MCF 10A (cell line): ENCODE measurements around the gene SMAGP. TPM values are rescaled to one million over a fixed set of nuclear protein-coding genes. Genes with fewer than 3 reads are reported as not detected.

ENCODE experiments used
- BruUV-seq: library from RNA; stranded (reverse); fragments of 400-500 nt; replicated peaks from 2 replicates; lab custom pipeline; 2021; lab: Mats Ljungman, UMichigan
- CTCF ChIA-PET: fragments of 300-600 bp; sonication (Branson Sonifier 250); formaldehyde crosslinking; extraction: SDS; loops from one replicate; lab custom pipeline; 2021; ENCODE audit warnings: antibody characterized with exemption, inconsistent platforms; lab: Yijun Ruan, JAX
- POLR2A ChIA-PET: fragments of 300-600, 350-650 bp; sonication (Branson Sonifier 250); formaldehyde crosslinking; extraction: SDS; loops from one replicate; lab custom pipeline; 2020; ENCODE audit warnings: antibody characterized with exemption, inconsistent platforms; lab: Yijun Ruan, JAX
- DNase-seq: peaks from one replicate; pipeline ENCODE4 v3.0.0-alpha.2; 2018; ENCODE audit not compliant: unreplicated experiment
- H3K27ac Mint-ChIP-seq: one replicate; pipeline ENCODE4 v1.8.0; 2022; ENCODE audit warnings: mild to moderate bottlenecking, low read depth, mixed read lengths; ENCODE audit not compliant: unreplicated experiment
- H3K27me3 Mint-ChIP-seq: one replicate; pipeline ENCODE4 v1.8.0; 2022; ENCODE audit warnings: mixed read lengths; ENCODE audit not compliant: insufficient read depth, unreplicated experiment
- H3K36me3 Mint-ChIP-seq: one replicate; pipeline ENCODE4 v1.8.0; 2022; ENCODE audit warnings: mild to moderate bottlenecking, moderate library complexity, mixed read lengths; ENCODE audit not compliant: insufficient read depth, unreplicated experiment
- H3K4me1 Mint-ChIP-seq: one replicate; pipeline ENCODE4 v1.8.0; 2022; ENCODE audit warnings: mixed read lengths; ENCODE audit not compliant: insufficient read depth, unreplicated experiment
- H3K4me3 Mint-ChIP-seq: one replicate; pipeline ENCODE4 v1.8.0; 2022; ENCODE audit warnings: mild to moderate bottlenecking, moderate library complexity, mixed read lengths; ENCODE audit not compliant: unreplicated experiment
- H3K9me3 Mint-ChIP-seq: one replicate; pipeline ENCODE4 v1.8.0; 2022; ENCODE audit warnings: mixed read lengths; ENCODE audit not compliant: unreplicated experiment
- intact Hi-C: fragments of 100-400 bp; cut with micrococcal nuclease; formaldehyde crosslinking; loops from 2 replicates; pipeline ENCODE4 v1.14.1; 2022
- total RNA-seq: library from RNA; stranded (reverse); gene quantifications from 2 replicates; pipeline ENCODE4 v1.2.3, GENCODE V29; 2022
- TF ChIP-seq, protein P1 (sequence below): fragments of 200-600 bp; IDR thresholded peaks from one replicate; pipeline ENCODE4 v1.8.0; 2022; ENCODE audit warnings: antibody characterized with exemption, mild to moderate bottlenecking; ENCODE audit not compliant: unreplicated experiment

Gene SMAGP
- total RNA-seq, 1 experiment from 2014 or later = 17.4 TPM

DNA sequence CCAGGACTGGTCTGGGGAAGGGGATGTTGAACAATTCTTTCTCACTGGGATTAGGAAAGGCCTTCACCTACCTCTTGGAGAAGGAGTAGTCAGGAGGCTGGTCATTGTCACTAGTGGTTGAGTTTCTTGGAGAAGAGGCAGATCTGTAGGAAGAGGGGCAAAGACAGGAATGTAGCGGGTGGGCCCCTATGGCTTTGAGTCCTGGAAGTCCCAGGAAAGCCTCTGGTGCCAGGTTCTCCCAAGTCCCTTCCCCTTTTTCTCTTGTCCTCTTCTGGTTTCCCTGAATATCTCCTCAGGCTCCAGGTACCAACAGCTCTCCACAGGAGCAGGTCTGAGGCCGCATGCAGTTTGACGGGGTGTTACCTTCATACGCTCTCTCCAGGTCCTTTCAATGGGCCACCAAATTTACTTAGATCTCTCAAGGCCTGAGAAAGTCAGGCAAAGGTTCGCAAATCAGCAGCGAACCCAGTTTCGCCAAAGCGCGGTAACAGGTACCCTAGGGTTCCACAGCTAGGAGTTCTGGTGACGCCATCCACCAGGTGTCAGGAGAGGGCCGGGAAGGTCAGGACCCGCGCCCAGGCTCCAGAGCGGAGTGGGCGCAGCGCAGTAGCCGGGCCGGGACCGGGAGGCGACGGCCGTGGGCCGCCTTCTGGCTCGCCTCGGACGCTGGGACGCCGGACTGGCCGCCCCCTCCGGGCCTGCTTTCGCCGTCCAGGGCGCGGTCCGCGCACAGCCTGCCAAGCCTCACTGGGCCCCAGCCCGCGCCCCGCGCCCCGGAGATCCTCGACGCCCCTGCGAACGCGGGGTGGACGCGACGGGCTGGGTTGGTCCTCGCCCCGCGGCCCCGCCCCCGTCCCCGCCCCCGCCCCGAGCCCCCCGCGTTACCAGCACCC, 795 bp downstream of the SMAGP start:
- TF ChIP-seq, protein P1, sequence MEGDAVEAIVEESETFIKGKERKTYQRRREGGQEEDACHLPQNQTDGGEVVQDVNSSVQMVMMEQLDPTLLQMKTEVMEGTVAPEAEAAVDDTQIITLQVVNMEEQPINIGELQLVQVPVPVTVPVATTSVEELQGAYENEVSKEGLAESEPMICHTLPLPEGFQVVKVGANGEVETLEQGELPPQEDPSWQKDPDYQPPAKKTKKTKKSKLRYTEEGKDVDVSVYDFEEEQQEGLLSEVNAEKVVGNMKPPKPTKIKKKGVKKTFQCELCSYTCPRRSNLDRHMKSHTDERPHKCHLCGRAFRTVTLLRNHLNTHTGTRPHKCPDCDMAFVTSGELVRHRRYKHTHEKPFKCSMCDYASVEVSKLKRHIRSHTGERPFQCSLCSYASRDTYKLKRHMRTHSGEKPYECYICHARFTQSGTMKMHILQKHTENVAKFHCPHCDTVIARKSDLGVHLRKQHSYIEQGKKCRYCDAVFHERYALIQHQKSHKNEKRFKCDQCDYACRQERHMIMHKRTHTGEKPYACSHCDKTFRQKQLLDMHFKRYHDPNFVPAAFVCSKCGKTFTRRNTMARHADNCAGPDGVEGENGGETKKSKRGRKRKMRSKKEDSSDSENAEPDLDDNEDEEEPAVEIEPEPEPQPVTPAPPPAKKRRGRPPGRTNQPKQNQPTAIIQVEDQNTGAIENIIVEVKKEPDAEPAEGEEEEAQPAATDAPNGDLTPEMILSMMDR = peak; percentile 66
- CTCF ChIA-PET = interaction anchor here (0.6 to 6.4 kb wide), 3 partner anchors 71 to 263 kb away, joined by 3 to 110 read pairs (median 3); no protein-coding TSS in a partner anchor
- Mint-ChIP-seq H3K27ac (no peak overlapping the region), H3K9me3 (no peaks in the 10 kb centered on the region), H3K36me3 (no peaks in the 10 kb centered on the region), H3K4me1 (peaks cover 18% of the 10 kb centered on the region), H3K4me3 (peak overlapping the region; percentile 87), H3K27me3 (no peaks in the 10 kb centered on the region)
- POLR2A ChIA-PET = interaction anchor here (0.8 to 2.6 kb wide), 5 partner anchors 12 to 200 kb away, joined by 3 to 38 read pairs (median 4); partner anchors contain the start of gene DAZAP2
- intact Hi-C loops = loop anchor here (1.0 to 10.0 kb wide), 3 partner anchors 38 to 225 kb away; partner anchors contain the start of gene LETMD1
- DNase-seq = peak; percentile 74
- BruUV-seq = no TSS peak

- H3K36me3 Mint-ChIP-seq = no peaks in the 10 kb centered on the region
- no peaks in the 10 kb centered on the region for H3K27me3 Mint-ChIP-seq
- H3K4me3 Mint-ChIP-seq = no peak overlapping the region
- no peak overlapping the region for H3K27ac Mint-ChIP-seq
- CTCF ChIA-PET = interaction anchor here (4.1 kb wide), 1 partner anchor 76 kb away, joined by 23 read pairs; no protein-coding TSS in a partner anchor
- no peak for DNase-seq
- H3K4me1 Mint-ChIP-seq = peaks cover 9% of the 10 kb centered on the region
- intact Hi-C loops = loop anchor here (10.0 kb wide), 1 partner anchor 220 kb away; the partner anchor contains the start of gene LETMD1
- TF ChIP-seq, protein P1 = no peak
- no peaks in the 10 kb centered on the region for H3K9me3 Mint-ChIP-seq
- POLR2A ChIA-PET = no interaction called here
- BruUV-seq = no TSS peak
These were observed 5.2 kb downstream of the SMAGP start for GRCh38 chr12:51265024-51265423.

- no peaks in the 10 kb centered on the region for H3K36me3 Mint-ChIP-seq
- TF ChIP-seq, protein P1 = no peak
- intact Hi-C loops = loop anchor here (10.0 kb wide), 1 partner anchor 219 kb away; the partner anchor contains the start of gene LETMD1
- no peak overlapping the region for H3K27ac Mint-ChIP-seq
- no TSS peak for BruUV-seq
- ChIA-PET CTCF (interaction anchor here (0.6 to 4.1 kb wide), 2 partner anchors 77 to 137 kb away, joined by 7 to 23 read pairs; no protein-coding TSS in a partner anchor), POLR2A (interaction anchor here (0.6 kb wide), 1 partner anchor 794 kb away, joined by 3 read pairs; no protein-coding TSS in a partner anchor)
- no peaks in the 10 kb centered on the region for H3K27me3 Mint-ChIP-seq
- H3K4me3 Mint-ChIP-seq = no peak overlapping the region
- DNase-seq = no peak
- no peaks in the 10 kb centered on the region for H3K9me3 Mint-ChIP-seq
- H3K4me1 Mint-ChIP-seq = peaks cover 9% of the 10 kb centered on the region
These were observed 5.9 kb downstream of the SMAGP start for GRCh38 chr12:51264297-51264696.

GRCh38 chr12:51263341-51263740, 6.9 kb downstream of the SMAGP start:
- TF ChIP-seq, protein P1 = no peak
- Mint-ChIP-seq H3K36me3 (no peaks in the 10 kb centered on the region), H3K9me3 (no peaks in the 10 kb centered on the region), H3K4me3 (no peak overlapping the region), H3K27me3 (no peaks in the 10 kb centered on the region), H3K4me1 (peaks cover 9% of the 10 kb centered on the region), H3K27ac (no peak overlapping the region)
- ChIA-PET CTCF (interaction anchor here (0.6 to 4.1 kb wide), 4 partner anchors 10 to 1269 kb away, joined by 3 to 23 read pairs (median 4); no protein-coding TSS in a partner anchor), POLR2A (no interaction called here)
- intact Hi-C loops = loop anchor here (10.0 kb wide), 1 partner anchor 219 kb away; the partner anchor contains the start of gene LETMD1
- no peak for DNase-seq
- no TSS peak for BruUV-seq
